Mesenchymal stem cell (in vitro differentiated cells and primary cell): Measurements from ENCODE around the gene TMEM272. TPM values are rescaled to one million over a fixed set of nuclear protein-coding genes. Genes with fewer than 3 reads are reported as not detected.
A peak's percentile ranks its signal among the peaks of the same experiment; 100 is the strongest.

ENCODE experiments used
- DNase-seq: peaks from one replicate; pipeline ENCODE4 v3.0.0-alpha.2; 2013
- H2AFZ ChIP-seq: one replicate; pipeline ENCODE4 v1.6.1; 2013; ENCODE audit warnings: low read depth, mild to moderate bottlenecking, control low read depth, inconsistent platforms, low read length, moderate library complexity
- H2AK5ac ChIP-seq: 2 replicates; pipeline ENCODE4 v1.6.1; 2013; ENCODE audit warnings: low read length, moderate library complexity, mild to moderate bottlenecking, inconsistent platforms; ENCODE audit not compliant: severe bottlenecking
- H2BK120ac ChIP-seq: one replicate; pipeline ENCODE4 v1.6.1; 2013; ENCODE audit warnings: low read depth, mild to moderate bottlenecking, inconsistent platforms, low read length, moderate library complexity
- H2BK12ac ChIP-seq, 2 experiments: one replicate each; pipeline ENCODE4 v1.6.1; 2013; ENCODE audit warnings: inconsistent platforms in 2 of 2, low read length in 2 of 2, mild to moderate bottlenecking in 2 of 2, moderate library complexity in 2 of 2, control low read depth in 1 of 2
- H2BK15ac ChIP-seq: one replicate; pipeline ENCODE4 v1.6.1; 2013; ENCODE audit warnings: mild to moderate bottlenecking, low read depth, inconsistent platforms; ENCODE audit not compliant: poor library complexity, severe bottlenecking
- H2BK5ac ChIP-seq: 2 replicates; pipeline ENCODE4 v1.6.1; 2013; ENCODE audit warnings: low read depth, mild to moderate bottlenecking, low read length, control low read depth, inconsistent platforms; ENCODE audit not compliant: poor library complexity, severe bottlenecking
- H3K14ac ChIP-seq, 2 experiments: one replicate each; pipeline ENCODE4 v1.6.1; 2013; ENCODE audit warnings: inconsistent platforms in 2 of 2, low read length in 2 of 2, control low read depth in 1 of 2, mild to moderate bottlenecking in 1 of 2, moderate library complexity in 1 of 2
- H3K18ac ChIP-seq, 2 experiments: one replicate each; pipeline ENCODE4 v1.6.1; 2013; ENCODE audit warnings: inconsistent platforms in 2 of 2, low read length in 2 of 2, control low read depth in 1 of 2, low read depth in 1 of 2, mild to moderate bottlenecking in 1 of 2
- H3K23ac ChIP-seq, 2 experiments: one replicate each; pipeline ENCODE4 v1.6.1; 2013; ENCODE audit warnings: inconsistent platforms in 2 of 2, low read length in 2 of 2, mild to moderate bottlenecking in 2 of 2, moderate library complexity in 2 of 2, control low read depth in 1 of 2
- H3K27ac ChIP-seq: 2 replicates; pipeline ENCODE4 v1.5.1; 2013; ENCODE audit warnings: mild to moderate bottlenecking, moderate library complexity, low read length, control low read depth, inconsistent platforms; ENCODE audit not compliant: poor library complexity, severe bottlenecking
- H3K27me3 ChIP-seq, 2 experiments: 2 replicates each; pipeline versions ENCODE4 v1.6.1 to v1.7.0; 2013; ENCODE audit warnings: low read length in 2 of 2, mild to moderate bottlenecking in 2 of 2, moderate library complexity in 2 of 2, control low read depth in 1 of 2, inconsistent platforms in 1 of 2; ENCODE audit not compliant: control insufficient read depth in 1 of 2, insufficient read depth in 1 of 2
- H3K36me3 ChIP-seq, 2 experiments: 2 replicates each; pipeline versions ENCODE4 v1.6.1 to v1.7.0; 2013; ENCODE audit warnings: low read length in 2 of 2, control low read depth in 1 of 2, inconsistent platforms in 1 of 2, low read depth in 1 of 2, mild to moderate bottlenecking in 1 of 2; ENCODE audit not compliant: insufficient read depth in 2 of 2, control insufficient read depth in 1 of 2
- H3K4ac ChIP-seq, 2 experiments: one replicate each; pipeline ENCODE4 v1.6.1; 2013; ENCODE audit warnings: inconsistent platforms in 2 of 2, low read length in 2 of 2, mild to moderate bottlenecking in 2 of 2, moderate library complexity in 2 of 2, control low read depth in 1 of 2, low read depth in 1 of 2
- H3K4me1 ChIP-seq: 2 replicates; pipeline ENCODE4 v1.6.1; 2013; ENCODE audit warnings: low read depth, low read length, control low read depth; ENCODE audit not compliant: control insufficient read depth, insufficient read depth
- H3K4me2 ChIP-seq: 2 replicates; pipeline ENCODE4 v1.6.1; 2013; ENCODE audit warnings: low read length, mild to moderate bottlenecking, inconsistent platforms; ENCODE audit not compliant: poor library complexity, severe bottlenecking
- H3K4me3 ChIP-seq, 2 experiments: 2 replicates each; pipeline versions ENCODE4 v1.5.1 to v1.7.0; 2013; ENCODE audit warnings: low read length in 2 of 2, mild to moderate bottlenecking in 2 of 2, control low read depth in 1 of 2, low read depth in 1 of 2; ENCODE audit not compliant: insufficient read depth in 1 of 2
- H3K79me1 ChIP-seq: replicated peaks from 2 replicates; pipeline ENCODE4 v1.6.1; 2013; ENCODE audit warnings: mild to moderate bottlenecking, control low read depth, low read length, inconsistent platforms; ENCODE audit not compliant: poor library complexity, severe bottlenecking
- H3K9ac ChIP-seq: 2 replicates; pipeline ENCODE4 v1.7.0; 2013; ENCODE audit warnings: mild to moderate bottlenecking, low read length, moderate library complexity
- H3K9me3 ChIP-seq: 2 replicates; pipeline ENCODE4 v1.7.0; 2013; ENCODE audit warnings: mild to moderate bottlenecking, low read length; ENCODE audit not compliant: control insufficient read depth
- H4K8ac ChIP-seq: one replicate; pipeline ENCODE4 v1.6.1; 2013; ENCODE audit warnings: inconsistent platforms, mild to moderate bottlenecking, low read length, moderate library complexity
- H4K91ac ChIP-seq: one replicate; pipeline ENCODE4 v1.6.1; 2013; ENCODE audit warnings: mild to moderate bottlenecking, low read length, inconsistent platforms
- WGBS: methylation state at CpG from one replicate; pipeline ENCODE4 v1.1.7; 2013; ENCODE audit warnings: mixed read lengths; 5-methylcytosine and 5-hydroxymethylcytosine counted together
- polyA plus RNA-seq, 2 experiments: library from polyadenylated mRNA; stranded (reverse); fragments of 200-250 nt; gene quantifications; one replicate each; pipeline ENCODE4 v1.2.3, GENCODE V29; 2013

TMEM272 gene, protein sequence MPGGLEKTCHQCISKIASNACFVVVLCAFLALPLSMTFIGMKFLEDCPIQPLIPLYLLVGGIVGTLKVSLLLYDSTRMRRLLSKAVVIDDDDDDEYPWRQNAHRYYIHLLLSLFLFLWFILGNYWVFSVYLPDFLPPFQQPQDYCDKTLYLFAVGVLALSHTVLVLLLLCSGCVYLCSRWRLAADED
- not detected for polyA plus RNA-seq (2013, experiment 1 of 2)
- polyA plus RNA-seq (2013, experiment 2 of 2) = not detected

- Histone ChIP-seq H2AK5ac (no peak within 1 kb of the TSS), H2AFZ (peak within 1 kb of the TSS; percentile 54), H3K9me3 (no peaks in the 10 kb centered on the region), H2BK12ac (peak within 1 kb of the TSS in 1 of 2 experiments; percentile 51), H3K18ac (peak within 1 kb of the TSS; percentile 67 to 72), H2BK15ac (peak within 1 kb of the TSS; percentile 26), H3K36me3 (no peaks in the 10 kb centered on the region), H4K91ac (peak within 1 kb of the TSS; percentile 75), H3K14ac (peak within 1 kb of the TSS in 1 of 2 experiments; percentile 59), H3K27me3 (peaks cover 11 to 20% of the 10 kb centered on the region in 2 experiments), H3K27ac (no peak within 1 kb of the TSS), H3K79me1 (no peaks in the 10 kb centered on the region), H4K8ac (peak within 1 kb of the TSS; percentile 88), H3K9ac (no peak within 1 kb of the TSS), H2BK5ac (no peak within 1 kb of the TSS), H3K4me2 (peak within 1 kb of the TSS; percentile 50), H2BK120ac (no peak within 1 kb of the TSS), H3K4ac (peak within 1 kb of the TSS in 1 of 2 experiments; percentile 67), H3K23ac (no peak within 1 kb of the TSS), H3K4me3 (no peak within 1 kb of the TSS), H3K4me1 (peaks cover 9% of the 10 kb centered on the region)
- 41% methylated on average over 20 of the region's 20 CpGs for WGBS
- DNase-seq = peak; percentile 57
These were observed at the start of gene TMEM272 for GRCh38 chr13:51844862-51845573. TSS of gene TMEM272 (minus strand) at chr13:51845177. CDS start at chr13:51838530, 6,647 bp downstream.

DNA sequence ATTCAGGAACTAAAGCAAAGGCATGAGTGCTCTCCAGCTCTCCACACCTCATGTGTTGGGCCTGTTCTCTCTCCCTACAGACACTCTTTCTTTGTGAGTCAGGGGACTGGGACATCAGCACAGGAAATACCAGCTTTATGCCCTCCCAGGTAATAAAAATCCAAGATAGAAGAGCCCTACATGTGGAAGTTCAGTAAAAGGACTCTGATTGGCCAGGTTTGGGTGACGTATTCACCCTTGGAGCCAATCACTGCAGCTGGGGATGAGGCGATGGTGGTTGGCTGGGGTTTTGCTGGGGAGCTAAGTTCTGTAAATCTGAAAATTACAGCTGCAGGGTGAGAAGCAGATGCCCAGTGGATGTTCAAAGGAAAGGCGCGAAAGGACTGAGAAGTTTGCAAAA, 49.3 kb upstream of the TMEM272 start:
- no peak overlapping the region for H4K91ac ChIP-seq
- no peak overlapping the region for H3K4me3 ChIP-seq
- no peak overlapping the region for H2AK5ac ChIP-seq
- 87% methylated on average over 4 of the region's 4 CpGs for WGBS
- no peak overlapping the region for H3K14ac ChIP-seq
- H3K18ac ChIP-seq = no peak overlapping the region
- no peak for DNase-seq
- H2BK5ac ChIP-seq = no peak overlapping the region
- no peaks in the 10 kb centered on the region for H3K36me3 ChIP-seq
- H3K4ac ChIP-seq = no peak overlapping the region
- H2BK15ac ChIP-seq = no peak overlapping the region
- no peaks in the 10 kb centered on the region for H3K79me1 ChIP-seq
- no peaks in the 10 kb centered on the region for H3K9me3 ChIP-seq
- no peak overlapping the region for H4K8ac ChIP-seq
- H3K27me3 ChIP-seq = peaks cover 34 to 37% of the 10 kb centered on the region in 2 experiments
- no peak overlapping the region for H2BK12ac ChIP-seq
- H3K23ac ChIP-seq = no peak overlapping the region
- no peak overlapping the region for H3K4me2 ChIP-seq
- no peak overlapping the region for H3K27ac ChIP-seq
- no peak overlapping the region for H3K9ac ChIP-seq
- no peak overlapping the region for H2AFZ ChIP-seq
- no peaks in the 10 kb centered on the region for H3K4me1 ChIP-seq
- H2BK120ac ChIP-seq = no peak overlapping the region

GRCh38 chr13:51892657-51893056, 47.7 kb upstream of the TMEM272 start:
- H3K79me1 ChIP-seq = no peaks in the 10 kb centered on the region
- H3K27ac ChIP-seq = no peak overlapping the region
- H3K36me3 ChIP-seq = no peaks in the 10 kb centered on the region
- H2BK120ac ChIP-seq = no peak overlapping the region
- H3K4me2 ChIP-seq = no peak overlapping the region
- H3K9me3 ChIP-seq = no peaks in the 10 kb centered on the region
- H2BK5ac ChIP-seq = no peak overlapping the region
- H3K27me3 ChIP-seq = peaks cover 30 to 37% of the 10 kb centered on the region in 2 experiments
- no peak overlapping the region for H3K4me3 ChIP-seq
- H4K8ac ChIP-seq = no peak overlapping the region
- no peak overlapping the region for H2AFZ ChIP-seq
- no peak overlapping the region for H3K4ac ChIP-seq
- no peak overlapping the region for H3K23ac ChIP-seq
- no peak overlapping the region for H2AK5ac ChIP-seq
- DNase-seq = no peak
- H3K14ac ChIP-seq = no peak overlapping the region
- H2BK12ac ChIP-seq = no peak overlapping the region
- H3K18ac ChIP-seq = no peak overlapping the region
- no peak overlapping the region for H4K91ac ChIP-seq
- no peaks in the 10 kb centered on the region for H3K4me1 ChIP-seq
- no peak overlapping the region for H3K9ac ChIP-seq
- no peak overlapping the region for H2BK15ac ChIP-seq
- 57% methylated on average over 3 of the region's 3 CpGs for WGBS

GRCh38 chr13:51887468-51887867, 42.5 kb upstream of the TMEM272 start:
- H3K27ac ChIP-seq = no peak overlapping the region
- no peak overlapping the region for H4K8ac ChIP-seq
- no peak for DNase-seq
- H3K4ac ChIP-seq = no peak overlapping the region
- no peak overlapping the region for H2BK15ac ChIP-seq
- H3K9me3 ChIP-seq = peaks cover 8% of the 10 kb centered on the region
- H2BK12ac ChIP-seq = no peak overlapping the region
- H3K9ac ChIP-seq = no peak overlapping the region
- H3K27me3 ChIP-seq = peaks cover 19 to 39% of the 10 kb centered on the region in 2 experiments
- no peaks in the 10 kb centered on the region for H3K36me3 ChIP-seq
- WGBS = 67% methylated on average over 2 of the region's 2 CpGs
- H2BK5ac ChIP-seq = no peak overlapping the region
- no peaks in the 10 kb centered on the region for H3K79me1 ChIP-seq
- H4K91ac ChIP-seq = no peak overlapping the region
- no peaks in the 10 kb centered on the region for H3K4me1 ChIP-seq
- H3K23ac ChIP-seq = no peak overlapping the region
- H2BK120ac ChIP-seq = no peak overlapping the region
- no peak overlapping the region for H2AK5ac ChIP-seq
- H2AFZ ChIP-seq = no peak overlapping the region
- no peak overlapping the region for H3K14ac ChIP-seq
- H3K18ac ChIP-seq = no peak overlapping the region
- no peak overlapping the region for H3K4me3 ChIP-seq
- no peak overlapping the region for H3K4me2 ChIP-seq
